ENCODE data around the gene DOCK2.

DNA sequence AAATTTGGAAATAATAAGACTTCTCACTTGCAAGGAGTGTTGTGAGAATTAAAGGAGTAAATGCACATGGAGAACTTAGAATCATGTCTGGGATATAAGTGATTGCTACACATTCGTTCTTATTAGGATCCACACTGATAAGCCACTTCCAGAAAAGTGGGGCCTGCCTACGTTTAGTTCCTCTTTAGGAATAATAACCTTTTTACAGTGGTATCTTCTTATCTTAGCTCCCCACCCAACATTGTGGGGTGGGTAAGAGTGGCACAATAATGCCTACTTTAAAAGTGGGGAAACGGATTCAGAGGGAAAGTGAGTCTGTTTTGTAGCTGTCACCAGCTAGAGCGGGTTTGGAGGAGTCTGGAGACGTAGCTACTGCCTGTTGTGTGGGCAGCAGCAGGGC is 16.0 kb downstream of the DOCK2 start:
- no peak for TF ChIP-seq ZNF24 (tag by site-specific recombination; IDR thresholded peaks at IDR 0.05)
- no peak for TF ChIP-seq ZBTB48 (tag by site-specific recombination; IDR thresholded peaks at IDR 0.05)
- TF ChIP-seq ZNF2 (tag by site-specific recombination; IDR thresholded peaks at IDR 0.05), result no peak
- no peak for TF ChIP-seq ZNF394 (tag by site-specific recombination; IDR thresholded peaks at IDR 0.05; ENCODE audit: borderline replicate concordance)
- TF ChIP-seq ZNF629 (tag by site-specific recombination; IDR thresholded peaks at IDR 0.05), result no peak
- TF ChIP-seq ZNF350 (tag by site-specific recombination; IDR thresholded peaks at IDR 0.05), result no peak
- TF ChIP-seq ZNF701 (tag by site-specific recombination; IDR thresholded peaks at IDR 0.05), result no peak
- TF ChIP-seq ZBTB7A (tag by site-specific recombination; IDR thresholded peaks at IDR 0.05; ENCODE audit: low read depth), result no peak
- no peak for TF ChIP-seq ZNF274 (IDR thresholded peaks at IDR 0.05; ENCODE audit: low read length)
- TF ChIP-seq ZNF274 (tag by site-specific recombination; IDR thresholded peaks at IDR 0.05; ENCODE audit: borderline replicate concordance), result no peak
- TF ChIP-seq, protein P1, sequence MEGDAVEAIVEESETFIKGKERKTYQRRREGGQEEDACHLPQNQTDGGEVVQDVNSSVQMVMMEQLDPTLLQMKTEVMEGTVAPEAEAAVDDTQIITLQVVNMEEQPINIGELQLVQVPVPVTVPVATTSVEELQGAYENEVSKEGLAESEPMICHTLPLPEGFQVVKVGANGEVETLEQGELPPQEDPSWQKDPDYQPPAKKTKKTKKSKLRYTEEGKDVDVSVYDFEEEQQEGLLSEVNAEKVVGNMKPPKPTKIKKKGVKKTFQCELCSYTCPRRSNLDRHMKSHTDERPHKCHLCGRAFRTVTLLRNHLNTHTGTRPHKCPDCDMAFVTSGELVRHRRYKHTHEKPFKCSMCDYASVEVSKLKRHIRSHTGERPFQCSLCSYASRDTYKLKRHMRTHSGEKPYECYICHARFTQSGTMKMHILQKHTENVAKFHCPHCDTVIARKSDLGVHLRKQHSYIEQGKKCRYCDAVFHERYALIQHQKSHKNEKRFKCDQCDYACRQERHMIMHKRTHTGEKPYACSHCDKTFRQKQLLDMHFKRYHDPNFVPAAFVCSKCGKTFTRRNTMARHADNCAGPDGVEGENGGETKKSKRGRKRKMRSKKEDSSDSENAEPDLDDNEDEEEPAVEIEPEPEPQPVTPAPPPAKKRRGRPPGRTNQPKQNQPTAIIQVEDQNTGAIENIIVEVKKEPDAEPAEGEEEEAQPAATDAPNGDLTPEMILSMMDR (tag by site-specific recombination; IDR thresholded peaks at IDR 0.05), result no peak
- no peak for TF ChIP-seq ZNF211 (tag by site-specific recombination; IDR thresholded peaks at IDR 0.05; ENCODE audit: low read depth)
- TF ChIP-seq ZNF426 (tag by site-specific recombination; IDR thresholded peaks at IDR 0.05), result no peak
- no peak for TF ChIP-seq ZBTB21 (tag by site-specific recombination; IDR thresholded peaks at IDR 0.05)

Data from HEK293 (cell line).